IMR-90 (cell line): Measurements from ENCODE around the gene NCS1.
"Not testable (repeated sequence)": the region's sequence is repeated elsewhere in the genome, so short reads cannot be mapped to it uniquely, and the experiment has no call there.

Source experiments
- CEBPB ChIP-seq: IDR thresholded peaks from 2 replicates; pipeline ENCODE4 v1.6.1; 2012; ENCODE audit warnings: low read depth, low read length, improper control_type of control experiment
- MAZ ChIP-seq: IDR thresholded peaks from 2 replicates; pipeline ENCODE4 v1.6.1; 2012; ENCODE audit warnings: low read depth, mild to moderate bottlenecking, low read length, improper control_type of control experiment, moderate library complexity, borderline replicate concordance
- RFX5 ChIP-seq: IDR thresholded peaks from 2 replicates; pipeline ENCODE4 v1.8.0; 2012; ENCODE audit warnings: low read depth, mild to moderate bottlenecking, low read length, moderate library complexity
- USF2 ChIP-seq: fragments of 150-350 bp; IDR thresholded peaks from 2 replicates; pipeline ENCODE4 v1.6.1; 2017; ENCODE audit warnings: mild to moderate bottlenecking, antibody characterized with exemption, low read length, low read depth
- TF ChIP-seq, protein P1 (sequence below): conservative IDR thresholded peaks from 2 replicates; pipeline ENCODE4 v1.5.1; 2012; ENCODE audit warnings: mild to moderate bottlenecking, low read depth, low read length, improper control_type of control experiment

DNA sequence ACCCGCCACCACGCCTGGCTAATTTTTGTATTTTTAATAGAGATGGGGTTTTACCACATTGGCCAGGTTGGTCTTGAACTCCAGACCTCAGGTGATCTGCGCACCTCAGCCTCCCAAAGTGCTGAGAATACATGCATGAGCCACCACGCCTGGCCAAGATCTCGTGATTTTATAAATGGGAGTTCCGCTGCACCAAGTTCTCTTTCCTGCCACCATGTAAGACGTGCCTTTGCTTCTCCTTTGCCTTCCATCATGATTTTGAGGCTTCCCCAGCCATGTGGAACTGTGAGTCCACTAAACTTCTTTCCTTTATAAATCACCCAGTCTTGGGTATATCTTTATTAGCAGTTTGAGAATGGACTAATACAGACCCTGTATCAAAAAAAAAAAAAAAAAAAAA is 85.9 kb downstream of the NCS1 start:
- not testable (repeated sequence) for TF ChIP-seq CEBPB, USF2, MAZ, RFX5
- TF ChIP-seq, protein P1, sequence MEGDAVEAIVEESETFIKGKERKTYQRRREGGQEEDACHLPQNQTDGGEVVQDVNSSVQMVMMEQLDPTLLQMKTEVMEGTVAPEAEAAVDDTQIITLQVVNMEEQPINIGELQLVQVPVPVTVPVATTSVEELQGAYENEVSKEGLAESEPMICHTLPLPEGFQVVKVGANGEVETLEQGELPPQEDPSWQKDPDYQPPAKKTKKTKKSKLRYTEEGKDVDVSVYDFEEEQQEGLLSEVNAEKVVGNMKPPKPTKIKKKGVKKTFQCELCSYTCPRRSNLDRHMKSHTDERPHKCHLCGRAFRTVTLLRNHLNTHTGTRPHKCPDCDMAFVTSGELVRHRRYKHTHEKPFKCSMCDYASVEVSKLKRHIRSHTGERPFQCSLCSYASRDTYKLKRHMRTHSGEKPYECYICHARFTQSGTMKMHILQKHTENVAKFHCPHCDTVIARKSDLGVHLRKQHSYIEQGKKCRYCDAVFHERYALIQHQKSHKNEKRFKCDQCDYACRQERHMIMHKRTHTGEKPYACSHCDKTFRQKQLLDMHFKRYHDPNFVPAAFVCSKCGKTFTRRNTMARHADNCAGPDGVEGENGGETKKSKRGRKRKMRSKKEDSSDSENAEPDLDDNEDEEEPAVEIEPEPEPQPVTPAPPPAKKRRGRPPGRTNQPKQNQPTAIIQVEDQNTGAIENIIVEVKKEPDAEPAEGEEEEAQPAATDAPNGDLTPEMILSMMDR, result not testable (repeated sequence)
